ENCODE results near the gene PKD1L1. TPM values are rescaled to one million over a fixed set of nuclear protein-coding genes. Genes with fewer than 3 reads are reported as not detected.
"Not testable (repeated sequence)": the region's sequence is repeated elsewhere in the genome, so short reads cannot be mapped to it uniquely, and the experiment has no call there.

The PKD1L1 gene
- total RNA-seq, 2 donors from 2014 or later = 0.13 to 0.20 TPM

GRCh38 chr7:47991270-47991669 lies 43.0 kb upstream of the PKD1L1 start:
- Histone ChIP-seq H3K4me3 (ENCODE audit: low read length) (no peak overlapping the region), H3K4me1 (ENCODE audit: control insufficient read depth, insufficient read depth, low read length) (no peaks in the 10 kb centered on the region), H3K9ac (ENCODE audit: extremely low read depth, low read length, poor library complexity, severe bottlenecking) (no peak overlapping the region), H3K27ac (ENCODE audit: low read depth, low read length) (no peak overlapping the region), H3K9me3 (ENCODE audit: control insufficient read depth, low read length) (no peaks in the 10 kb centered on the region), H3K27me3 (ENCODE audit: control insufficient read depth, insufficient read depth, low read length, poor library complexity, severe bottlenecking) (no peaks in the 10 kb centered on the region), H3K36me3 (ENCODE audit: control insufficient read depth, insufficient read depth, low read length) (no peaks in the 10 kb centered on the region)
- no peak for DNase-seq
- Mint-ChIP-seq H3K9me3 (peaks cover 8% of the 10 kb centered on the region), H3K4me3 (peak overlapping the region; percentile 58), H3K4me1 (peaks cover 29% of the 10 kb centered on the region), H3K27ac (peak overlapping the region; percentile 88), H3K36me3 (ENCODE audit: low read depth) (no peaks in the 10 kb centered on the region), H3K27me3 (ENCODE audit: insufficient read depth) (no peaks in the 10 kb centered on the region)
- 80 to 89% methylated on average over 1 of the region's 1 CpG for WGBS, 2 experiments (ENCODE audit: insufficient coverage in 1 of 2, insufficient read length in 1 of 2)
- no peak for TF ChIP-seq CTCF (conservative IDR thresholded peaks at IDR 0.05)

GRCh38 chr7:47990592-47990991 lies 42.3 kb upstream of the PKD1L1 start:
- no peaks in the 10 kb centered on the region for H3K9me3 ChIP-seq (ENCODE audit: control insufficient read depth, low read length)
- no peaks in the 10 kb centered on the region for H3K4me1 ChIP-seq (ENCODE audit: control insufficient read depth, insufficient read depth, low read length)
- H3K27me3 ChIP-seq (ENCODE audit: control insufficient read depth, insufficient read depth, low read length, poor library complexity, severe bottlenecking) = no peaks in the 10 kb centered on the region
- DNase-seq = no peak
- no peaks in the 10 kb centered on the region for H3K36me3 ChIP-seq (ENCODE audit: control insufficient read depth, insufficient read depth, low read length)
- WGBS, 2 experiments (ENCODE audit: insufficient coverage in 1 of 2, insufficient read length in 1 of 2) = 95% methylated on average over 5 of the region's 5 CpGs; no CpG with 5 or more reads in 1 of the 2 experiments
- no peak overlapping the region for H3K27ac ChIP-seq (ENCODE audit: low read depth, low read length)
- peaks cover 8% of the 10 kb centered on the region for H3K9me3 Mint-ChIP-seq
- no peak for TF ChIP-seq CTCF (conservative IDR thresholded peaks at IDR 0.05)
- H3K4me3 ChIP-seq (ENCODE audit: low read length) = no peak overlapping the region
- peaks cover 29% of the 10 kb centered on the region for H3K4me1 Mint-ChIP-seq
- H3K27me3 Mint-ChIP-seq (ENCODE audit: insufficient read depth) = no peaks in the 10 kb centered on the region
- H3K27ac Mint-ChIP-seq = no peak overlapping the region
- H3K36me3 Mint-ChIP-seq (ENCODE audit: low read depth) = no peaks in the 10 kb centered on the region
- no peak overlapping the region for H3K9ac ChIP-seq (ENCODE audit: extremely low read depth, low read length, poor library complexity, severe bottlenecking)
- H3K4me3 Mint-ChIP-seq = no peak overlapping the region

GRCh38 chr7:47989607-47990400 lies 41.5 kb upstream of the PKD1L1 start:
- H3K36me3 ChIP-seq (ENCODE audit: control insufficient read depth, insufficient read depth, low read length); H3K4me3 ChIP-seq (ENCODE audit: low read length); H3K27me3 ChIP-seq (ENCODE audit: control insufficient read depth, insufficient read depth, low read length, poor library complexity, severe bottlenecking); H3K4me3 Mint-ChIP-seq; H3K27ac ChIP-seq (ENCODE audit: low read depth, low read length); H3K9me3 ChIP-seq (ENCODE audit: control insufficient read depth, low read length); H3K36me3 Mint-ChIP-seq (ENCODE audit: low read depth); H3K4me1 ChIP-seq (ENCODE audit: control insufficient read depth, insufficient read depth, low read length); H3K9me3 Mint-ChIP-seq; DNase-seq; H3K9ac ChIP-seq (ENCODE audit: extremely low read depth, low read length, poor library complexity, severe bottlenecking); H3K27me3 Mint-ChIP-seq (ENCODE audit: insufficient read depth): not testable (repeated sequence)
- H3K4me1 Mint-ChIP-seq = peaks cover 29% of the 10 kb centered on the region
- H3K27ac Mint-ChIP-seq = peak overlapping the region; percentile 85
- 56 to 57% methylated on average over 1 to 8 of the region's 10 CpGs for WGBS, 2 experiments (ENCODE audit: insufficient coverage in 1 of 2, insufficient read length in 1 of 2)
